GM13976 (cell line): ENCODE measurements around the gene ANKS1A.
"Not testable (repeated sequence)": the region's sequence is repeated elsewhere in the genome, so short reads cannot be mapped to it uniquely, and the experiment has no call there.

Experiments
- DNase-seq: peaks from one replicate; pipeline ENCODE4 v3.0.0; 2012; ENCODE audit warnings: low spot score
- CTCF ChIP-seq: IDR thresholded peaks from 2 replicates; pipeline ENCODE4 v1.5.1; 2012; ENCODE audit warnings: borderline replicate concordance, mild to moderate bottlenecking; ENCODE audit not compliant: insufficient read depth; ENCODE audit errors: extremely low read depth, missing control alignments, control extremely low read depth
- in situ Hi-C: fragments of 300-500 bp; cut with MboI; formaldehyde crosslinking; loops from one replicate; pipeline ENCODE4 v1.12.0; 2022; ENCODE audit warnings: low sequenced_read_pairs, mixed read lengths, inconsistent platforms; ENCODE audit not compliant: unreplicated experiment

The ANKS1A gene

GRCh38 chr6:35128496-35128895, 239.4 kb downstream of the ANKS1A start:
- DNase-seq, result no peak
- in situ Hi-C loops, result no loop called here
- no peak for TF ChIP-seq CTCF

DNA sequence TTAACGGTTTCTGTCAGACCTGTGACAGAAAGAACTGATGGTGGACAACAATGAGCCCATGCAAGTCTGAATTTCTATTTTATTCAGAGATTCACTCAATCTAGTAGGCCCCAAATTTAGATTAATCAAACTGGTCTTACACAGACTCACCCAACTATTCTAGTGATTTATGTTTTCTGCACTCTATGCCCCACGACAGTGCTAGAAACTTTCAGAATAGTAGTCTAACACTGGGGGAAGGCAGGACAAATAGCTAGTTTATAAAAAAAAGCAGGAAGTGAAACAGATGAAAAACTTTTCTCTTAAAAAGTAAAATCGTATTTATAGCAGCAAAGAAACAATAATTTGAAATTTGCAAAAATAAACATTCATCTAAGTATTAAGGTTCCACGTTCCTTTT, 247.1 kb downstream of the ANKS1A start:
- TF ChIP-seq CTCF, result no peak
- in situ Hi-C loops, result loop anchor here (10.0 kb wide), 1 partner anchor 151 kb away; no protein-coding TSS in a partner anchor

GRCh38 chr6:35138191-35138590, 249.1 kb downstream of the ANKS1A start:
- in situ Hi-C loops, result loop anchor here (10.0 kb wide), 1 partner anchor 153 kb away; no protein-coding TSS in a partner anchor
- not testable (repeated sequence) for DNase-seq

More for the DNA sequence above, 247.1 kb downstream of the ANKS1A start:
- no peak for DNase-seq

DNA sequence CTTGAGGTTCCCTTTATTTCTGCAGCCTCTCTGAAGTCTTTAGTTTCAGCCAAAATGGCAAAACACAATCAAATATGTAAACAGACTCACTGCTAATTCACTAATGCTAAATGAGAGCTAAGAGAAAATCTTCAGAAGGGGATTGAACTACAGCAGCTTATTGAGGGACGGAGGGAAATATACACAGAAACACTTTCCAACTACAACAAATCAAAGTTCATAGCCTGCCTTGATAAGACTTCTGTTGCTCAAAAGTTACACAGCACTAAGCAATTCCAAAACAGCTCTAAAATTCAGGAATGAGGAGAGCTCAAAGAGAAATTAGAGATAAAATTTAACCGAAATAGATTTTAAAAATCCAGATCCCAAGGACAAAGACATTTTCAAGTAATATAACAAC, 250.4 kb downstream of the ANKS1A start:
- no peak for TF ChIP-seq CTCF
- in situ Hi-C loops, result loop anchor here (10.0 kb wide), 1 partner anchor 155 kb away; no protein-coding TSS in a partner anchor
- no peak for DNase-seq

GRCh38 chr6:35139924-35140638, 251.0 kb downstream of the ANKS1A start:
- peak; percentile 62 for DNase-seq
- peak; percentile 74 for TF ChIP-seq CTCF
- in situ Hi-C loops, result loop anchor here (10.0 kb wide), 1 partner anchor 155 kb away; no protein-coding TSS in a partner anchor

- DNase-seq, result no peak
- in situ Hi-C loops, result no loop called here
- TF ChIP-seq CTCF, result no peak
Observed at GRCh38 chr6:35140639-35141006, 251.6 kb downstream of the ANKS1A start.
